Ovary (tissue), 9 donors: Measurements from ENCODE around the gene CKAP5. TPM values are rescaled to one million over a fixed set of nuclear protein-coding genes. Genes with fewer than 3 reads are reported as not detected.

Experiments used
- DNase-seq, 5 donors: peaks; one replicate each; pipeline ENCODE4 v3.0.0-alpha.2; 2019 to 2020
- H3K27ac ChIP-seq, 2 donors: fragments of 200-600 bp; one replicate each; pipeline versions ENCODE4 v1.5.1 to v1.8.0; 2019 to 2022
- H3K27me3 ChIP-seq: fragments of 200-600 bp; one replicate; pipeline ENCODE4 v1.8.0; 2022
- H3K36me3 ChIP-seq: fragments of 200-600 bp; sonication (generic); one replicate; pipeline ENCODE4 v1.5.1; 2019
- H3K4me1 ChIP-seq: one replicate; pipeline ENCODE4 v1.8.1; 2013; ENCODE audit warnings: mild to moderate bottlenecking, moderate library complexity; ENCODE audit not compliant: insufficient read depth
- H3K4me3 ChIP-seq: fragments of 200-600 bp; sonication (generic); one replicate; pipeline ENCODE4 v1.5.1; 2017
- H3K9me3 ChIP-seq, 2 donors: fragments of 200-600 bp in 1 of 2; sonication (generic) in 1 of 2; one replicate each; pipeline versions ENCODE4 v1.5.1 to v1.8.1; 2013 to 2019; ENCODE audit warnings: mild to moderate bottlenecking in 1 of 2, moderate library complexity in 1 of 2
- CTCF ChIP-seq, 3 donors: fragments of 450-650 bp in 2 of 3; fragments of 200-600 bp in 1 of 3; IDR thresholded peaks; one replicate each; pipeline versions ENCODE4 v1.5.1 to v1.8.0; 2016 to 2022; ENCODE audit warnings: antibody characterized with exemption in 3 of 3, mild to moderate bottlenecking in 1 of 3
- EP300 ChIP-seq: sonication (generic); formaldehyde crosslinking; IDR thresholded peaks from one replicate; pipeline ENCODE4 v1.6.1; 2017; ENCODE audit warnings: antibody characterized with exemption
- POLR2A ChIP-seq: fragments of 450-650 bp; IDR thresholded peaks from one replicate; pipeline ENCODE4 v1.6.1; 2017; ENCODE audit warnings: antibody characterized with exemption, mild to moderate bottlenecking, moderate library complexity
- WGBS, 3 donors: extraction: QIAGEN DNeasy Blood & Tissue Kit in 1 of 3; methylation state at CpG; one replicate each; pipeline versions ENCODE4 v1.1.5 to v1.1.7; 2013 to 2017; 5-methylcytosine and 5-hydroxymethylcytosine counted together
- intact Hi-C, 4 donors: fragments of 100-400 bp; cut with DNase I; formaldehyde crosslinking; loops; one replicate each; pipeline versions ENCODE4 v1.11.0 to v1.15.1; 2022 to 2023
- polyA plus RNA-seq, 2 donors: library from polyadenylated mRNA; stranded (reverse); fragments of 200-250 nt in 1 of 2; fragments of 350-450 nt in 1 of 2; fragmentation: Illumina TruSeq in 1 of 2; extraction: RNeasy Lipid Tissue Mini Kit (QIAGEN cat#74804) in 1 of 2; gene quantifications; one replicate each; pipeline ENCODE4 v1.2.3, GENCODE V29; 2013 to 2014
- total RNA-seq, 7 donors: library from RNA; depleted of rRNA in 2 of 7; stranded (reverse); fragments of >200 nt in 2 of 7; fragmentation: NEBNext Ultra II Directional in 3 of 7; extraction: Animal tissue kit (Norgen Biotek cat#: 25700) in 3 of 7; gene quantifications; one replicate each; pipeline versions ENCODE4 v1.1.0 to v1.2.4, GENCODE V29; 2016 to 2023
- donor health status: DM: no; HTN: no; CAD: no; lungs with moderate emphysema.
- donor health status: DM: no; HTN: no; CAD: no.
- donor health status: Bipolar disorder and iron deficiency.
- donor health status: DM: yes; HTN: yes; CAD: no.
- donor health status: DM: no; HTN: no; CAD: no.
- donor health status: DM: yes; HTN: yes; CAD: no.

Gene CKAP5
- total and polyA plus RNA-seq, 9 donors = 25.8 to 110 (median 91.5) TPM

GRCh38 chr11:46741600-46742484, 104.2 kb downstream of the CKAP5 start:
- Histone ChIP-seq H3K4me1 (peaks cover 1% of the 10 kb centered on the region), H3K4me3 (no peak overlapping the region), H3K36me3 (no peaks in the 10 kb centered on the region), H3K27me3 (no peaks in the 10 kb centered on the region), H3K9me3 (no peaks in the 10 kb centered on the region), H3K27ac (no peak overlapping the region)
- TF ChIP-seq POLR2A (no peak), CTCF (IDR thresholded peaks at IDR 0.05) (no peak), EP300 (no peak)
- intact Hi-C loops = no loop called here
- WGBS, 3 donors = 72 to 76% (median 75%) methylated on average over 12 of the region's 12 CpGs
- no peak for DNase-seq

GRCh38 chr11:46738887-46739286, 107.2 kb downstream of the CKAP5 start:
- Histone ChIP-seq H3K27me3 (no peaks in the 10 kb centered on the region), H3K9me3 (no peaks in the 10 kb centered on the region), H3K4me1 (peaks cover 1% of the 10 kb centered on the region), H3K4me3 (no peak overlapping the region), H3K36me3 (no peaks in the 10 kb centered on the region), H3K27ac (no peak overlapping the region)
- TF ChIP-seq POLR2A (no peak), EP300 (no peak), CTCF (IDR thresholded peaks at IDR 0.05) (no peak)
- 38 to 53% (median 43%) methylated on average over 6 of the region's 6 CpGs for WGBS, 3 donors
- intact Hi-C loops = no loop called here
- no peak for DNase-seq

- H3K36me3 ChIP-seq = no peaks in the 10 kb centered on the region
- DNase-seq = no peak
Observed at GRCh38 chr11:46737699-46738098, 108.4 kb downstream of the CKAP5 start.

GRCh38 chr11:46736615-46737014, 109.5 kb downstream of the CKAP5 start:
- WGBS, 3 donors = 44 to 52% (median 50%) methylated on average over 5 of the region's 5 CpGs
- intact Hi-C loops = no loop called here
- H3K4me1 ChIP-seq = peaks cover 1% of the 10 kb centered on the region

More at GRCh38 chr11:46737699-46738098, 108.4 kb downstream of the CKAP5 start:
- Histone ChIP-seq H3K9me3 (no peaks in the 10 kb centered on the region), H3K27ac (no peak overlapping the region), H3K4me1 (peaks cover 1% of the 10 kb centered on the region), H3K4me3 (no peak overlapping the region), H3K27me3 (no peaks in the 10 kb centered on the region)
- intact Hi-C loops = no loop called here
- 88 to 93% (median 92%) methylated on average over 11 of the region's 11 CpGs for WGBS, 3 donors
- TF ChIP-seq EP300 (no peak), POLR2A (no peak), CTCF (IDR thresholded peaks at IDR 0.05) (no peak)

More at GRCh38 chr11:46736615-46737014, 109.5 kb downstream of the CKAP5 start:
- no peak for DNase-seq
- Histone ChIP-seq H3K27ac (no peak overlapping the region), H3K9me3 (no peaks in the 10 kb centered on the region), H3K36me3 (no peaks in the 10 kb centered on the region), H3K4me3 (no peak overlapping the region), H3K27me3 (no peaks in the 10 kb centered on the region)
- TF ChIP-seq POLR2A (no peak), EP300 (no peak), CTCF (IDR thresholded peaks at IDR 0.05) (no peak)
